ENCODE results near the gene SVOP.
"Not testable (repeated sequence)": the region's sequence is repeated elsewhere in the genome, so short reads cannot be mapped to it uniquely, and the experiment has no call there.

The SVOP gene

GRCh38 chr12:108881953-108882352, 138.9 kb downstream of the SVOP start:
- no peak for DNase-seq

- DNase-seq, result no peak
These were observed 141.1 kb downstream of the SVOP start, which contains the start of gene DAO for GRCh38 chr12:108879615-108880254. Gene DAO, plus strand, starts transcription at chr12:108880092. Its CDS starts 4,915 bp downstream, at chr12:108885007.

GRCh38 chr12:108876550-108876949, 144.3 kb downstream of the SVOP start:
- no peak for DNase-seq

- no peak for DNase-seq
These were observed 145.0 kb downstream of the SVOP start for GRCh38 chr12:108875682-108876361.

- DNase-seq, result no peak
These were observed 145.6 kb downstream of the SVOP start for GRCh38 chr12:108875280-108875679.

- no peak for DNase-seq
These were observed 152.1 kb downstream of the SVOP start for GRCh38 chr12:108868781-108869180.

- not testable (repeated sequence) for DNase-seq
These were observed 154.8 kb downstream of the SVOP start for GRCh38 chr12:108866083-108866482.

- no peak for DNase-seq
These were observed 155.7 kb downstream of the SVOP start for GRCh38 chr12:108865169-108865568.

GRCh38 chr12:108862588-108862959, 158.3 kb downstream of the SVOP start:
- DNase-seq, result no peak

GRCh38 chr12:108861878-108862587, 158.8 kb downstream of the SVOP start:
- DNase-seq, result no peak

GRCh38 chr12:108860443-108860842, 160.4 kb downstream of the SVOP start:
- no peak for DNase-seq

- no peak for DNase-seq
These were observed 161.0 kb downstream of the SVOP start for GRCh38 chr12:108859923-108860291.

GRCh38 chr12:108859141-108859922, 161.5 kb downstream of the SVOP start:
- DNase-seq, result not testable (repeated sequence)

GRCh38 chr12:108858311-108859074, 162.4 kb downstream of the SVOP start:
- no peak for DNase-seq

Data from activated gamma-delta T cell (primary cell).